Astrocyte (in vitro differentiated cells and primary cell): ENCODE results near the gene FOXR2. TPM values are rescaled to one million over a fixed set of nuclear protein-coding genes. Genes with fewer than 3 reads are reported as not detected.

ENCODE experiments used
- DNase-seq: peaks from one replicate; pipeline ENCODE4 v3.0.0-alpha.2; 2010; ENCODE audit warnings: low read depth
- FAIRE-seq: peaks from 2 replicates; lab custom pipeline; 2011; peaks lifted over from hg19 to GRCh38; lab: Jason Lieb, UNC
- H2AFZ ChIP-seq: 2 replicates; pipeline ENCODE4 v1.6.0; 2012; ENCODE audit warnings: low read depth, low read length, inconsistent platforms
- H3K27ac ChIP-seq: 2 replicates; pipeline ENCODE4 v1.5.1; 2011; ENCODE audit warnings: low read depth, low read length, inconsistent platforms
- H3K27me3 ChIP-seq: 2 replicates; pipeline ENCODE4 v1.6.0; 2011; ENCODE audit warnings: low read length, inconsistent platforms; ENCODE audit not compliant: insufficient read depth
- H3K36me3 ChIP-seq: 2 replicates; pipeline ENCODE4 v1.5.1; 2011; ENCODE audit warnings: low read length, inconsistent platforms; ENCODE audit not compliant: insufficient read depth
- H3K4me1 ChIP-seq: 2 replicates; pipeline ENCODE4 v1.5.1; 2011; ENCODE audit warnings: low read length, inconsistent platforms; ENCODE audit not compliant: insufficient read depth
- H3K4me2 ChIP-seq: 2 replicates; pipeline ENCODE4 v1.6.0; 2012; ENCODE audit warnings: low read length, inconsistent platforms
- H3K4me3 ChIP-seq: 2 replicates; pipeline ENCODE4 v1.5.1; 2011; ENCODE audit warnings: low read depth, mild to moderate bottlenecking, low read length, inconsistent platforms; ENCODE audit not compliant: insufficient read depth
- H3K79me2 ChIP-seq: 2 replicates; pipeline ENCODE4 v1.6.0; 2012; ENCODE audit warnings: mild to moderate bottlenecking, low read length, inconsistent platforms; ENCODE audit not compliant: insufficient read depth
- H3K9ac ChIP-seq: 2 replicates; pipeline ENCODE4 v1.6.0; 2012; ENCODE audit warnings: mild to moderate bottlenecking, low read length, inconsistent platforms
- H3K9me3 ChIP-seq: 2 replicates; pipeline ENCODE4 v1.5.1; 2012; ENCODE audit warnings: low read depth, mild to moderate bottlenecking, low read length, inconsistent platforms; ENCODE audit not compliant: insufficient read depth
- H4K20me1 ChIP-seq: 2 replicates; pipeline ENCODE4 v1.6.0; 2012; ENCODE audit warnings: low read length, inconsistent platforms; ENCODE audit not compliant: insufficient read depth
- H3K27ac Mint-ChIP-seq: one replicate; pipeline ENCODE4 v1.8.0; 2021; ENCODE audit warnings: mild to moderate bottlenecking, mixed read lengths; ENCODE audit not compliant: unreplicated experiment
- H3K27me3 Mint-ChIP-seq: one replicate; pipeline ENCODE4 v1.8.0; 2021; ENCODE audit warnings: low read depth, mixed read lengths; ENCODE audit not compliant: unreplicated experiment
- H3K36me3 Mint-ChIP-seq: one replicate; pipeline ENCODE4 v1.8.0; 2021; ENCODE audit warnings: low read depth, mixed read lengths; ENCODE audit not compliant: unreplicated experiment
- H3K4me1 Mint-ChIP-seq: one replicate; pipeline ENCODE4 v1.8.0; 2021; ENCODE audit warnings: low read depth, mixed read lengths; ENCODE audit not compliant: unreplicated experiment
- H3K4me3 Mint-ChIP-seq: one replicate; pipeline ENCODE4 v1.8.0; 2021; ENCODE audit warnings: mild to moderate bottlenecking, moderate library complexity, mixed read lengths; ENCODE audit not compliant: unreplicated experiment
- H3K9me3 Mint-ChIP-seq: one replicate; pipeline ENCODE4 v1.8.0; 2021; ENCODE audit warnings: mild to moderate bottlenecking, mixed read lengths; ENCODE audit not compliant: unreplicated experiment
- EZH2 ChIP-seq: IDR thresholded peaks from 2 replicates; pipeline ENCODE4 v1.6.1; 2012; ENCODE audit warnings: mild to moderate bottlenecking, low read length, inconsistent platforms; ENCODE audit not compliant: insufficient read depth
- total RNA-seq: library from RNA; stranded (reverse); gene quantifications from 2 replicates; pipeline ENCODE4 v1.2.1, GENCODE V29; 2021
- TF ChIP-seq, protein P1 (sequence below): IDR thresholded peaks from 2 replicates; pipeline ENCODE4 v1.5.1; 2011; ENCODE audit warnings: low read depth, mild to moderate bottlenecking, inconsistent platforms, low read length, moderate library complexity; ENCODE audit not compliant: insufficient read depth

Gene FOXR2
- total RNA-seq, 1 donor from 2014 or later = not detected

DNA sequence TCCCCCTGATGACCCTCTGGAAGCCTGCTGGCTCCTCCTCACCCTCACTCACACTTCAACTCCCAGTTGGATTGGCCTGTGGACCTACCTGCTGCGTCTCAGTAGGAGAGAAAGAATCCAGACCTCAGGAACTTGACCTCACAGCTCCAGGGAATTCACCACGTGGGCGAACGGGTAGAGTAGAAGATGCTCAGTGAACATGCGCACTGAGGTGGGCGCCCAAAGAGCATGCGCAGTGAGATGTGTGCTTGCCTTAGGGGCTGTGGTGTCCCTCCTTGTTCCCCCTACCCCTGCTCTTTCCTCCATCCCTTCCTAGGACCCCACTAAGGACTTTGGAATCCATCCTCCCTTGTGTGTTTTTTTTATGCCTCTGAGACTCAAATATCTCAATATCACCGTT lies 12.9 kb downstream of the FOXR2 start:
- H3K4me2 ChIP-seq = no peak overlapping the region
- Mint-ChIP-seq H3K27me3 (no peaks in the 10 kb centered on the region), H3K4me1 (no peaks in the 10 kb centered on the region), H3K9me3 (peaks cover 2% of the 10 kb centered on the region), H3K27ac (no peak overlapping the region), H3K4me3 (no peak overlapping the region), H3K36me3 (no peaks in the 10 kb centered on the region)
- H3K9me3 ChIP-seq = no peaks in the 10 kb centered on the region
- no peaks in the 10 kb centered on the region for H3K4me1 ChIP-seq
- H3K79me2 ChIP-seq = no peaks in the 10 kb centered on the region
- H3K4me3 ChIP-seq = no peak overlapping the region
- no peaks in the 10 kb centered on the region for H3K27me3 ChIP-seq
- no peak for TF ChIP-seq EZH2
- TF ChIP-seq, protein P1, sequence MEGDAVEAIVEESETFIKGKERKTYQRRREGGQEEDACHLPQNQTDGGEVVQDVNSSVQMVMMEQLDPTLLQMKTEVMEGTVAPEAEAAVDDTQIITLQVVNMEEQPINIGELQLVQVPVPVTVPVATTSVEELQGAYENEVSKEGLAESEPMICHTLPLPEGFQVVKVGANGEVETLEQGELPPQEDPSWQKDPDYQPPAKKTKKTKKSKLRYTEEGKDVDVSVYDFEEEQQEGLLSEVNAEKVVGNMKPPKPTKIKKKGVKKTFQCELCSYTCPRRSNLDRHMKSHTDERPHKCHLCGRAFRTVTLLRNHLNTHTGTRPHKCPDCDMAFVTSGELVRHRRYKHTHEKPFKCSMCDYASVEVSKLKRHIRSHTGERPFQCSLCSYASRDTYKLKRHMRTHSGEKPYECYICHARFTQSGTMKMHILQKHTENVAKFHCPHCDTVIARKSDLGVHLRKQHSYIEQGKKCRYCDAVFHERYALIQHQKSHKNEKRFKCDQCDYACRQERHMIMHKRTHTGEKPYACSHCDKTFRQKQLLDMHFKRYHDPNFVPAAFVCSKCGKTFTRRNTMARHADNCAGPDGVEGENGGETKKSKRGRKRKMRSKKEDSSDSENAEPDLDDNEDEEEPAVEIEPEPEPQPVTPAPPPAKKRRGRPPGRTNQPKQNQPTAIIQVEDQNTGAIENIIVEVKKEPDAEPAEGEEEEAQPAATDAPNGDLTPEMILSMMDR = no peak
- no peak overlapping the region for H2AFZ ChIP-seq
- no peak overlapping the region for H3K9ac ChIP-seq
- no peaks in the 10 kb centered on the region for H3K36me3 ChIP-seq
- FAIRE-seq (peak; percentile 60), DNase-seq (no peak)
- H3K27ac ChIP-seq = no peak overlapping the region
- no peaks in the 10 kb centered on the region for H4K20me1 ChIP-seq

DNA sequence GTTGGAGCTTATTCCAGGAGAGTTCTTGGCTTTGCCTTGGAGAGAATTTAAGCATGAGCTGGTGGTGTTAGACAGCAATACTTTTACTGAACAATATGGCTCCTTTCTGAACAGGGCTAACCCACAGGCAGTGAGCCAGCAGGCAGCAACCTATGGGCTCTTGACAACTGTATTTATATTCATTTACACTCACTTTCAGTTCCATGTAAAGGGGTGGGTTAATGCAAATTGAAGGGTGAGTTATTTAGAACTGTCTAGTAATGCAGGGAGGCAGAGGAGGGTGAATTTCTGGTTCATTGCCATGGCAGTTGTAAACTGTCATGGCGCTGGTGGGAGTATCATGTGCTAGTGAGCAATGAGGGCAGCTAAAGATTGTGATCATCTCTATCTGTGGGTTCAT lies 15.7 kb downstream of the FOXR2 start:
- H3K36me3 Mint-ChIP-seq = no peaks in the 10 kb centered on the region
- H3K9me3 Mint-ChIP-seq = peaks cover 2% of the 10 kb centered on the region

DNA sequence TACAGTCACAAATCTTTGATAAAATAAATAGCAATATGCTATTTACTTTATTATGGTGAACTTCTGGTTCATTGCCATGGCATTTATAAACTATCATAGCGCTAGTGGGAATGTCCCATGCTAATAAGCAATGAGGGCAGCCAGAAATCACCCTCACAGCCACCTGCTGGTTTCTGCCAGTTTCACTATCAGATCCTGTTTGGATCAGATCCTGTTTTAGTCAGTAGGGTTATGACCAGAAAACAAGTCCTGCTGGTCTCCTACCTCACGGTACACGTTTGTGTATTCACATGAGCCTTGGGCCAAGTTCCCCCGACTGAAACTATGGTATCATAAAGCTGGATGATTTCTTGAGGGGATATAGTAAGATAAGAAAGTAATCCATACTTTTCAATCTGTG lies 17.7 kb downstream of the FOXR2 start:
- Histone ChIP-seq H3K4me3 (no peak overlapping the region), H3K36me3 (no peaks in the 10 kb centered on the region), H3K27me3 (no peaks in the 10 kb centered on the region), H3K4me1 (no peaks in the 10 kb centered on the region), H3K9me3 (no peaks in the 10 kb centered on the region), H3K79me2 (no peaks in the 10 kb centered on the region), H4K20me1 (no peaks in the 10 kb centered on the region), H3K4me2 (no peak overlapping the region), H2AFZ (no peak overlapping the region), H3K9ac (no peak overlapping the region), H3K27ac (no peak overlapping the region)
- Mint-ChIP-seq H3K36me3 (no peaks in the 10 kb centered on the region), H3K4me1 (no peaks in the 10 kb centered on the region), H3K27ac (no peak overlapping the region), H3K4me3 (no peak overlapping the region), H3K27me3 (no peaks in the 10 kb centered on the region), H3K9me3 (peaks cover 2% of the 10 kb centered on the region)
- TF ChIP-seq EZH2 = no peak
- TF ChIP-seq, protein P1 = no peak
- no peak for FAIRE-seq
- no peak for DNase-seq

More for the DNA sequence above, 15.7 kb downstream of the FOXR2 start:
- no peaks in the 10 kb centered on the region for H3K79me2 ChIP-seq
- no peak for DNase-seq
- H3K9me3 ChIP-seq = no peaks in the 10 kb centered on the region
- no peaks in the 10 kb centered on the region for H4K20me1 ChIP-seq
- H3K4me1 ChIP-seq = no peaks in the 10 kb centered on the region
- FAIRE-seq = no peak
- no peaks in the 10 kb centered on the region for H3K27me3 Mint-ChIP-seq
- H3K4me2 ChIP-seq = no peak overlapping the region
- H2AFZ ChIP-seq = no peak overlapping the region
- no peak overlapping the region for H3K27ac Mint-ChIP-seq
- no peaks in the 10 kb centered on the region for H3K27me3 ChIP-seq
- no peak overlapping the region for H3K4me3 ChIP-seq
- no peak overlapping the region for H3K9ac ChIP-seq
- no peak overlapping the region for H3K4me3 Mint-ChIP-seq
- TF ChIP-seq, protein P1 = no peak
- no peaks in the 10 kb centered on the region for H3K4me1 Mint-ChIP-seq
- H3K27ac ChIP-seq = no peak overlapping the region
- no peaks in the 10 kb centered on the region for H3K36me3 ChIP-seq
